Colonic mucosa (tissue), 4 donors: Measurements from ENCODE around the gene OR11A1. TPM values are rescaled to one million over a fixed set of nuclear protein-coding genes. Genes with fewer than 3 reads are reported as not detected.
"Not testable (repeated sequence)": the region's sequence is repeated elsewhere in the genome, so short reads cannot be mapped to it uniquely, and the experiment has no call there.

Experiments
- DNase-seq: peaks from one replicate; pipeline ENCODE4 v3.0.0-alpha.2; 2020
- H3K27ac ChIP-seq: fragments of 200-600 bp; one replicate; pipeline ENCODE4 v1.8.0; 2021
- H3K27me3 ChIP-seq: fragments of 200-600 bp; one replicate; pipeline ENCODE4 v1.8.0; 2021
- H3K36me3 ChIP-seq: fragments of 200-600 bp; one replicate; pipeline ENCODE4 v1.8.0; 2021
- H3K4me1 ChIP-seq: fragments of 200-600 bp; one replicate; pipeline ENCODE4 v1.8.0; 2021; ENCODE audit warnings: mild to moderate bottlenecking
- H3K4me3 ChIP-seq: fragments of 200-600 bp; one replicate; pipeline ENCODE4 v1.8.0; 2021
- H3K9ac ChIP-seq, 2 donors: one replicate each; pipeline ENCODE4 v1.7.0; 2013; ENCODE audit warnings: control low read depth in 2 of 2, low read depth in 2 of 2, low read length in 2 of 2
- H3K9me3 ChIP-seq: fragments of 200-600 bp; one replicate; pipeline ENCODE4 v1.8.0; 2021
- CTCF ChIP-seq: fragments of 200-600 bp; IDR thresholded peaks from one replicate; pipeline ENCODE4 v1.8.0; 2022; ENCODE audit warnings: antibody characterized with exemption, mild to moderate bottlenecking
- intact Hi-C: fragments of 100-400 bp; cut with DNase I; formaldehyde crosslinking; loops from one replicate; pipeline ENCODE4 v1.14.1; 2022
- total RNA-seq, 2 donors: library from RNA; stranded (reverse); fragmentation: NEBNext Ultra II Directional in 1 of 2; extraction: Animal tissue kit (Norgen Biotek cat#: 25700) in 1 of 2; gene quantifications; one replicate each; pipeline ENCODE4 v1.2.1, GENCODE V29; 2021
- donor health status: healthy.
- donor health status: DM: no; HTN: no; CAD: no.
- donor health status: DM: no; HTN: no; CAD: no.

The OR11A1 gene
- total RNA-seq, 2 donors from 2014 or later, result not detected

- Histone ChIP-seq H3K9me3 (no peaks in the 10 kb centered on the region), H3K27me3 (no peaks in the 10 kb centered on the region), H3K27ac (no peak overlapping the region), H3K4me1 (no peaks in the 10 kb centered on the region), H3K4me3 (no peak overlapping the region), H3K36me3 (no peaks in the 10 kb centered on the region), H3K9ac (no peak overlapping the region)
- no peak for DNase-seq
- no peak for TF ChIP-seq CTCF
- intact Hi-C loops, result no loop called here
These were observed 8.4 kb upstream of the OR11A1 start for GRCh38 chr6:29465279-29465678.

GRCh38 chr6:29462022-29462421 lies 5.2 kb upstream of the OR11A1 start:
- intact Hi-C loops, result no loop called here
- H3K4me1 ChIP-seq, result no peaks in the 10 kb centered on the region
- TF ChIP-seq CTCF, result no peak
- H3K9me3 ChIP-seq, result no peaks in the 10 kb centered on the region
- H3K4me3 ChIP-seq, result no peak overlapping the region
- no peaks in the 10 kb centered on the region for H3K27me3 ChIP-seq
- no peaks in the 10 kb centered on the region for H3K36me3 ChIP-seq
- no peak for DNase-seq
- H3K9ac ChIP-seq, result no peak overlapping the region
- H3K27ac ChIP-seq, result no peak overlapping the region

- no peaks in the 10 kb centered on the region for H3K4me1 ChIP-seq
- no peaks in the 10 kb centered on the region for H3K36me3 ChIP-seq
- no peak for DNase-seq
- no peaks in the 10 kb centered on the region for H3K27me3 ChIP-seq
- H3K27ac ChIP-seq, result no peak overlapping the region
- TF ChIP-seq CTCF, result no peak
- no peak overlapping the region for H3K9ac ChIP-seq
- H3K4me3 ChIP-seq, result no peak overlapping the region
- H3K9me3 ChIP-seq, result no peaks in the 10 kb centered on the region
- intact Hi-C loops, result no loop called here
These were observed 4.3 kb upstream of the OR11A1 start for GRCh38 chr6:29461021-29461814.

- intact Hi-C loops, result no loop called here
These were observed 5.2 kb downstream of the OR11A1 start for GRCh38 chr6:29451471-29452193.

GRCh38 chr6:29447670-29448069 lies 9.2 kb downstream of the OR11A1 start:
- intact Hi-C loops, result no loop called here
- Histone ChIP-seq H3K9ac (no peak overlapping the region), H3K9me3 (no peaks in the 10 kb centered on the region), H3K36me3 (no peaks in the 10 kb centered on the region), H3K27me3 (no peaks in the 10 kb centered on the region), H3K4me1 (no peaks in the 10 kb centered on the region), H3K4me3 (no peak overlapping the region), H3K27ac (no peak overlapping the region)
- no peak for TF ChIP-seq CTCF
- DNase-seq, result no peak

More at GRCh38 chr6:29451471-29452193, 5.2 kb downstream of the OR11A1 start:
- H3K4me3 ChIP-seq, result no peak overlapping the region
- no peaks in the 10 kb centered on the region for H3K36me3 ChIP-seq
- H3K27me3 ChIP-seq, result no peaks in the 10 kb centered on the region
- H3K27ac ChIP-seq, result no peak overlapping the region
- H3K9ac ChIP-seq, result no peak overlapping the region
- no peak for TF ChIP-seq CTCF
- DNase-seq, result no peak
- H3K4me1 ChIP-seq, result no peaks in the 10 kb centered on the region
- no peaks in the 10 kb centered on the region for H3K9me3 ChIP-seq

- H3K27ac ChIP-seq, intact Hi-C loops, H3K4me3 ChIP-seq: not testable (repeated sequence)
These were observed 12.8 kb downstream of the OR11A1 start for GRCh38 chr6:29444031-29444430.

More at GRCh38 chr6:29444031-29444430, 12.8 kb downstream of the OR11A1 start:
- not testable (repeated sequence) for H3K27me3 ChIP-seq, H3K9ac ChIP-seq, H3K9me3 ChIP-seq, H3K36me3 ChIP-seq, H3K4me1 ChIP-seq, DNase-seq
